Skeletal muscle cell (primary cell): Measurements from ENCODE around the gene TRANK1.

ENCODE experiments used
- DNase-seq: peaks from one replicate; pipeline ENCODE4 v3.0.0-alpha.2; 2010; ENCODE audit warnings: low read depth
- H3K4me3 ChIP-seq: 2 replicates; pipeline ENCODE4 v1.5.1; 2011; ENCODE audit warnings: low read depth, mild to moderate bottlenecking, control low read depth, low read length, moderate library complexity

TRANK1 gene

GRCh38 chr3:36867810-36868209 is 77.0 kb downstream of the TRANK1 start:
- DNase-seq: no peak
- H3K4me3 ChIP-seq: no peak overlapping the region

GRCh38 chr3:36866368-36866767 is 78.5 kb downstream of the TRANK1 start:
- H3K4me3 ChIP-seq: no peak overlapping the region
- DNase-seq: no peak

- H3K4me3 ChIP-seq: no peak overlapping the region
Measured at GRCh38 chr3:36864180-36865053, 80.4 kb downstream of the TRANK1 start.

GRCh38 chr3:36862076-36862755 is 82.6 kb downstream of the TRANK1 start:
- H3K4me3 ChIP-seq: no peak overlapping the region
- DNase-seq: no peak

More at GRCh38 chr3:36864180-36865053, 80.4 kb downstream of the TRANK1 start:
- DNase-seq: no peak

- DNase-seq: no peak
Measured at GRCh38 chr3:36859494-36859893, 85.4 kb downstream of the TRANK1 start.

GRCh38 chr3:36852071-36852470 is 92.8 kb downstream of the TRANK1 start:
- H3K4me3 ChIP-seq: no peak overlapping the region
- no peak for DNase-seq

More at GRCh38 chr3:36859494-36859893, 85.4 kb downstream of the TRANK1 start:
- no peak overlapping the region for H3K4me3 ChIP-seq

GRCh38 chr3:36850743-36851142 is 94.1 kb downstream of the TRANK1 start:
- DNase-seq: no peak
- H3K4me3 ChIP-seq: no peak overlapping the region

- no peak for DNase-seq
- H3K4me3 ChIP-seq: no peak overlapping the region
Measured at GRCh38 chr3:36846406-36846805, 98.4 kb downstream of the TRANK1 start.

- no peak overlapping the region for H3K4me3 ChIP-seq
- no peak for DNase-seq
Measured at GRCh38 chr3:36843065-36844051, 101.5 kb downstream of the TRANK1 start.

- H3K4me3 ChIP-seq: no peak overlapping the region
- DNase-seq: no peak
Measured at GRCh38 chr3:36842275-36842674, 102.6 kb downstream of the TRANK1 start.

- no peak for DNase-seq
- H3K4me3 ChIP-seq: no peak overlapping the region
Measured at GRCh38 chr3:36840453-36840921, 104.4 kb downstream of the TRANK1 start.

GRCh38 chr3:36837089-36837488 is 107.8 kb downstream of the TRANK1 start:
- no peak for DNase-seq
- H3K4me3 ChIP-seq: no peak overlapping the region

- no peak overlapping the region for H3K4me3 ChIP-seq
- no peak for DNase-seq
Measured at GRCh38 chr3:36833160-36833814, 111.6 kb downstream of the TRANK1 start.

GRCh38 chr3:36832406-36832805 is 112.4 kb downstream of the TRANK1 start:
- H3K4me3 ChIP-seq: no peak overlapping the region
- no peak for DNase-seq

- no peak overlapping the region for H3K4me3 ChIP-seq
- no peak for DNase-seq
Measured at GRCh38 chr3:36827133-36827532, 117.7 kb downstream of the TRANK1 start.

GRCh38 chr3:36826240-36826639 is 118.6 kb downstream of the TRANK1 start:
- no peak for DNase-seq
- no peak overlapping the region for H3K4me3 ChIP-seq

GRCh38 chr3:36824443-36824842 is 120.4 kb downstream of the TRANK1 start:
- DNase-seq: no peak
- no peak overlapping the region for H3K4me3 ChIP-seq

- H3K4me3 ChIP-seq: no peak overlapping the region
- DNase-seq: no peak
Measured at GRCh38 chr3:36823806-36824205, 121.0 kb downstream of the TRANK1 start.

- H3K4me3 ChIP-seq: no peak overlapping the region
- DNase-seq: no peak
Measured at GRCh38 chr3:36820083-36820482, 124.8 kb downstream of the TRANK1 start.
